NCI-H460 (cell line): ENCODE results near the gene ASCC3. TPM values are rescaled to one million over a fixed set of nuclear protein-coding genes. Genes with fewer than 3 reads are reported as not detected.
"Not testable (repeated sequence)": the region's sequence is repeated elsewhere in the genome, so short reads cannot be mapped to it uniquely, and the experiment has no call there.

Experiments
- DNase-seq: peaks from one replicate; pipeline ENCODE4 v3.0.0-alpha.2; 2016; ENCODE audit warnings: low read depth; ENCODE audit errors: extremely low read depth
- total RNA-seq: library from RNA; depleted of rRNA; stranded (reverse); fragments of >200 nt; shearing (Covaris generic); gene quantifications from 2 replicates; pipeline ENCODE4 v1.2.3, GENCODE V29; 2014

The ASCC3 gene
- total RNA-seq, 1 experiment from 2014 or later: 60.2 TPM

- no peak for DNase-seq
Measured at GRCh38 chr6:100886076-100886475, 4.9 kb upstream of the ASCC3 start.

DNA sequence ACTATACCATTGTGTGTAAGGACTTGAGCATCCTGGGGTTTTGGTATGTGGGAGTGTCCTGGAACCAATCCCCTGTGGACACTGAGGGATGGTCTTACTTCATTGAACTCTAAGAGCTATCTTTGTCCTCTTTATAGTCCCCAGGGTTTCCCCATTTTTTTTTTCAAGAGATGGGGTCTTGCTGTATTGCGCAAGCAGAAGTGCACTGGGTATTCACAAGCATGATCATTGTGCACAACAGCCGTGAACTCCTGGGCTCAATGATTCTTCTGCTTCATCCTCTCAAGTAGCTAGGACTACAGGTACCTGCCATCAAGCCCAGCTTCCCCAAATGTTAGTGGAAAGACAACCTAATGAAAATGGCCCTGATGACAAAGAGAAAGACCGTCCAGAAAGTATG is 2.2 kb upstream of the ASCC3 start:
- DNase-seq: no peak

GRCh38 chr6:100881707-100882040 is 545 bp upstream of the ASCC3 start:
- no peak for DNase-seq

DNA sequence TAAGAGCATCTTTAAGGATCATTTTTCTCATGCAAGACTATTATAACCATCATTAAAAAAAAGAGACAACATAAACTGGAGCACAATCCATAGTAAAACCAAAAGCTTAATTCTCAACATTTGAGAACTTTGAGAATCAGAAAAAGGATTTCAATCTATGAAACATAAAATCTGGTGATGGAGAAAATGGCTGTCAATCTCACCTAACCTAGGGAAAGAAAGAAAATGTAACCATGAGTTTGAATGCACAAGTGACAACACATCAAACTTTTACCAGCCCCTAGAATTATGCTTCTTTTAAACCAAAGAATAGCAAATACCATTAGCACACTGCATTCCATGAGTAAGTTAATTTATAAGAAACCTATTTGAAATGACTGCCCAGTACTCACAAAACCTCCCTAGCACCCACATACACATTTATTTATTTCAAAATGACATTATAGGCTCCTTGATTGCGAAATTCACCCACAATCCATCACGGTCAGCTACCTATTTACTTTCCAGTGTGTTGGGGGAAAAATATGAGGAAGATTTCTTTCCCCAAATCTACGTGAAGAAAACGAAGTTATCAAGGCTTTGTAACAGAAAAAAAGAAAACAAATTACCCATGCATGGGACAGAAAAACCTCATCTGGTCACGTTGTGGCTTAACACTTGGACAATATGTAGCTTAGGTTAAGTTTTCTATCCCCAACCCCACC is 828 bp downstream of the ASCC3 start:
- no peak for DNase-seq

- DNase-seq: no peak
Measured at GRCh38 chr6:100879317-100879716, 1.8 kb downstream of the ASCC3 start.

- no peak for DNase-seq
Measured at GRCh38 chr6:100877851-100878250, 3.3 kb downstream of the ASCC3 start.

- no peak for DNase-seq
Measured at GRCh38 chr6:100876251-100876650, 4.9 kb downstream of the ASCC3 start.

DNA sequence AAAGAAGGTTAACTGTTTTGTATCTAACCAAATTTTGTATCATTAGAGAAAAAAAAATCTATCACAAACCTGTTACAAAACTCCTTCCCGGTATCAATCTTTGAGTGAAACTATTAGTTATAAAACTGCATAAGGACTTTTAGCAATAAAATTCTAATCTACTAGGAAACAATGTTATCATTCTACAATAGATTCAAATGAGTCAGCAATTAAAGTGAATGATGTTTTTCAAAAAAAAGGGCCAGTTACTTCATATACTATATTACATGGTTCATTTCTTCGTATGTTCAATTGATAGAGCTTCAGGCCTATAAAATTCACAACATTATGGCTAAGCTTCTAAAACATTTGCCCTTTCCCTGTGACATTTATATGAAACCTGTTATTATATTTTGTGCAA is 15.6 kb downstream of the ASCC3 start:
- no peak for DNase-seq

DNA sequence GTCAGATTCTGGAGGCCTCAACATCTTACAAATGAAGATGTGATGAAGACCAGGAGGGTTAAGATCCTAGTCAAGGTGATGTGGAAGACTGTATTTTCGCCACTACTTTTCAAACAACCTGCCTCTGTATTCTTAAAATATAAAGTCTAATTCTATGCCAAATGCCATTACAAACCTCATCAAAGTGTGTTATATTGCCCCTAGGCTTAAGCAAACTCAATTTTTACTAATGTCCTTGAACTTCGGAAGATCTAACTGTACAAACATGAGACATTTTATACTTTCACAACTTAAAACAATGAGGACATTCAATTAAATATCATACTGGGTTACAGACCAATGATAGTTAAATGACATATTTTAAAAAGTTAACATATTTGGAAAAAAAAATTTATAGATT is 19.1 kb downstream of the ASCC3 start:
- no peak for DNase-seq

- DNase-seq: no peak
Measured at GRCh38 chr6:100856146-100856545, 25.0 kb downstream of the ASCC3 start.

- DNase-seq: no peak
Measured at GRCh38 chr6:100851819-100852218, 29.3 kb downstream of the ASCC3 start.

DNA sequence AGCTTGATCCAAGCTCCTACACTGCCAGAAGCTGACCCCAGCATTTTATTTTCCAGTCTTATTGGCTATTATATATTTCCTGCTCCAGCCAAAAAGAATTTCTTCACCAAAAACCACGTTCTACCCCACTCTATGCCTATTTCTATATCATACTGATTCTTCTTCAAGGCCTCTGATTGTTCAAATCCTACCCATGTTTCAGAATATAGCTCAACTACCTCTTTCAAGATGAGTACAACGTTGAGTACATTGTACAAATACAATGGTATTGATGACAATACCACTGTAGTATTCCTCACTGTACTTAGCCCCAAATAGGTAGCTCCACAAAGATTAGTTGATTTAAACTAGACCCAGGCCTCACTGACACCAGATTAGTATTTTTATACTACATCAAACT is 31.0 kb downstream of the ASCC3 start:
- DNase-seq: no peak

GRCh38 chr6:100846276-100846675 is 34.9 kb downstream of the ASCC3 start:
- no peak for DNase-seq

- DNase-seq: no peak
Measured at GRCh38 chr6:100845676-100846075, 35.5 kb downstream of the ASCC3 start.

DNA sequence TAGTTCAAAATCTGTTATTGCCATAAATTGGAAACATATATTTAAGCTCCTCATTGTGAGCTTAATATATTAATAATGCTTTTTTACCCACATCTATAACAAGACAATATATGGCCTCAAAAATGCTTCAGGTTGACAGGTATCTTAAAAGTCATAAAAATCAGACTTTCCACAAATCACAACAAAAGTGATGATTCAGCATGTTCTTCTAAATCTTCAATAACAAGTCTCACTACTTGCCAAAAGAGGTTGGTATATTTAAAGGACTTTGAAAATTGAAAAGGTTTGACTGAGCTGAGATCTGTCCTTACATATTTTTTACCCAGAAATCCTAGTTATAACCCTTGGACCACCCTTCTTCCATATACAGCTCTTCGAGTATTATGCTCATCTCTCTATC is 41.7 kb downstream of the ASCC3 start:
- DNase-seq: no peak

- DNase-seq: no peak
Measured at GRCh38 chr6:100838011-100838410, 43.1 kb downstream of the ASCC3 start.

- DNase-seq: no peak
Measured at GRCh38 chr6:100833972-100834574, 47.1 kb downstream of the ASCC3 start.

- not testable (repeated sequence) for DNase-seq
Measured at GRCh38 chr6:100829077-100829595, 52.0 kb downstream of the ASCC3 start.

- no peak for DNase-seq
Measured at GRCh38 chr6:100823041-100823440, 58.1 kb downstream of the ASCC3 start.

- no peak for DNase-seq
Measured at GRCh38 chr6:100818066-100818465, 63.1 kb downstream of the ASCC3 start.

- DNase-seq: no peak
Measured at GRCh38 chr6:100810015-100810414, 71.1 kb downstream of the ASCC3 start.

GRCh38 chr6:100809346-100809745 is 71.8 kb downstream of the ASCC3 start:
- DNase-seq: no peak
